ENCODE measurements around the gene NSD2. TPM values are rescaled to one million over a fixed set of nuclear protein-coding genes. Genes with fewer than 3 reads are reported as not detected.
A peak's percentile ranks its signal among the peaks of the same experiment; 100 is the strongest.

Gene NSD2
- polyA plus RNA-seq, 4 donors = 8.4 to 46.4 (median 22.5) TPM

DNA sequence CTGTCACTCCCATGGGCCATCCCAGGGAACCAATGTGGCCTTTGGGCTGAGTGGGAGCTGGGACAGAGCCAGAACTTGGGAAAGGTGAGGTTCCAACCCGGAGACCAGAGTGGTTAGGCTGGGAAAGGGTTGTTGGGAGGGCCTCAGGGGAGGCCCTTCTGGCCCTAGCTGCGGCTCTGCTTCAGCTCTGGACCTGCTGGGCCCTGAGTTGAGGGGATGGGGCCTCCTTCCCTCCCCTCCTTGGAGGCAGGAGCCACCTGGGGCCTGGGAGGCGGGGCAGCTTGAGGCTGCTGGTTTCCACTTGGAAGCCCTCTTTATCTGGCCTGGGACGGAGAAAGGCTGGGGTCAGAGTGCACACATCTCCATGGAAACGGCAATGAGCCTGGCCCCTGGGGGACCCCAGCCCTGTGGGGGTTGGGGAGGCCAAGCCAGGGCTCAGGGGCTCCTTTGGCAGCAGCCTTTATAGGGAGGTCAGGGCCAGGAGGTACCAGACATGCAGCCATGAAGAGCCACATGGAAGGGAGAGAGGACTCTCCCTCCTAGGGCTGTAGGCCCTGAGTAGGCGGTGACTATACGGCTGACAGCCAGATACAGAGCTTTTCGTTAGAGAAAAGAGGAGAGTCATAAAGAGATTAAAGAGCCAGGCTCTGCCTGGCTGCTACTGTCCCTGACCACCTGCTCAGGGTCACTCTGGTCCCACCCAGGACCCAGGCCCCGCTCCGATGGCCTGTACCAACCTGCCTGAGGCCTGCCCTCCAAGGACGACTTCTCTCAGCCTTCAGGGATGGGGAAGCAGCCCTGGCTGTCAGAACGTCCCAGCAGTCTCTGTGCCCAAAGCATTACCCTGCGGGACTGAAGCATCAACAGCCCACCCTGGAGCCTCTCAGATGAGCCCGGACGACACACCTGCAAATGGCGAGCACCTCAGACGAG is 6.9 kb upstream of the NSD2 start:
- DNase-seq (peak in 1 of 2 donors; percentile 67), FAIRE-seq (no peak)
- WGBS, 3 donors = 71 to 78% (median 76%) methylated on average over 16 to 17 of the region's 17 CpGs
- peaks cover 0 to 69% (median 19%) of the 10 kb centered on the region in 3 donors for H3K4me1 ChIP-seq (ENCODE audit: control insufficient read depth in 3 of 3, insufficient read depth in 2 of 3, low read depth in 1 of 3, low read length in 2 of 3)
- peak overlapping the region in 1 of 3 donors; percentile 79 for H3K27ac ChIP-seq (ENCODE audit: low read depth in 1 of 3, low read length in 2 of 3)
- H3K9me3 ChIP-seq (ENCODE audit: control insufficient read depth in 2 of 2, insufficient read depth in 1 of 2, low read depth in 1 of 2, low read length in 1 of 2) = no peaks in the 10 kb centered on the region
- no peak overlapping the region for H3K4me3 ChIP-seq (ENCODE audit: low read depth in 1 of 3, low read length in 3 of 3)
- no peaks in the 10 kb centered on the region for H3K36me3 ChIP-seq (ENCODE audit: control insufficient read depth in 3 of 3, insufficient read depth in 2 of 3, low read depth in 1 of 3, low read length in 3 of 3)
- no peaks in the 10 kb centered on the region for H3K27me3 ChIP-seq (ENCODE audit: control insufficient read depth in 3 of 3, insufficient read depth in 3 of 3, low read length in 3 of 3)

DNA sequence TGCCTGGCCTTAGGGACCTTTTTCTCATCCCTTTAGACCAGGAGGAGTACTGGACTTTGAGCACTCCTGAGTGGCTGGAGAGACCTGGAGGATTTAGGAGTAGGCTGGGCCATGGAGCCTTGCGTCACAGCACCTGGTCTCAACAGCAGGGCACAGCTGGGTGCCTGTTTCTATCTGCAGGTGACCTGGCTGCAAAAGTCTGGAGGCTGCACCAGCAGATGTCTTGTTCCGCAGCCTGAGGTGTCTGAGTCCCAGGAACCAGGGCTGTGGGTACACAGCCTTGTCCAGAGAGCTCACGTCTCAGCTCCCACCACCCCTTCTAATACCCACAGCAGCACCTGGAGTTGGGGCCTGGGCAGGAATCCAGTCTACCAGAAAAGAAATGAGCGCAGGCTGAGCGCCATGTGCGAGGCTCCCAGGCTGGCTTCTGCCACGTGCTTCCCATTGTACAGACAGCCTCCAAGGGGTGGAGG is 5.0 kb upstream of the NSD2 start:
- WGBS, 3 donors = 37 to 60% (median 50%) methylated on average over 7 of the region's 7 CpGs
- H3K4me3 ChIP-seq (ENCODE audit: low read depth in 1 of 3, low read length in 3 of 3) = no peak overlapping the region
- H3K27ac ChIP-seq (ENCODE audit: low read depth in 1 of 3, low read length in 2 of 3) = peak overlapping the region in 2 of 3 donors; percentile 8
- H3K4me1 ChIP-seq (ENCODE audit: control insufficient read depth in 3 of 3, insufficient read depth in 2 of 3, low read depth in 1 of 3, low read length in 2 of 3) = peaks cover 0 to 75% (median 22%) of the 10 kb centered on the region in 3 donors
- no peaks in the 10 kb centered on the region for H3K36me3 ChIP-seq (ENCODE audit: control insufficient read depth in 3 of 3, insufficient read depth in 2 of 3, low read depth in 1 of 3, low read length in 3 of 3)
- FAIRE-seq (no peak), DNase-seq (peak; percentile 43 to 62)
- H3K9me3 ChIP-seq (ENCODE audit: control insufficient read depth in 2 of 2, insufficient read depth in 1 of 2, low read depth in 1 of 2, low read length in 1 of 2) = no peaks in the 10 kb centered on the region
- H3K27me3 ChIP-seq (ENCODE audit: control insufficient read depth in 3 of 3, insufficient read depth in 3 of 3, low read length in 3 of 3) = no peaks in the 10 kb centered on the region

DNA sequence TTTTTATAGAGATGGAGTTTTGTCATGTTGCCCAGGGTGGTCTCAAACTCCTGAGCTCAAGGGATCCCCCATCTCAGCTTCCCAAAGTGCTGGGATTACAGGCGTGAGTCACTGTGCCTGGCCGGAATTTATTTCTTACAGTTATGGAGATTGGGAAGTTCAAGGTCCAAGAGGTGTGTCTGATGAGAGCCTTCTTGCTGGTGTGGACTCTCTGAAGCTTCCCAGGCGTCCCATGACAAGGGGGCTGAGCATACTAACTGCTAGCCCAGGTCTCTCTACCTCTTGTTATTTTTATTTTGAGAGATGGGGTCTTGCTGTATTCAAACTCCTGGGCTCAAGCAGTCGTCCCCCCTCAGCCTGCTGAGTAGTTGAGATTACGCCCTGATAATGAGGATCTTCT is 2.9 kb upstream of the NSD2 start:
- Histone ChIP-seq H3K36me3 (ENCODE audit: control insufficient read depth in 3 of 3, insufficient read depth in 2 of 3, low read depth in 1 of 3, low read length in 3 of 3) (no peaks in the 10 kb centered on the region), H3K4me1 (ENCODE audit: control insufficient read depth in 3 of 3, insufficient read depth in 2 of 3, low read depth in 1 of 3, low read length in 2 of 3) (peaks cover 0 to 70% (median 21%) of the 10 kb centered on the region in 3 donors), H3K27ac (ENCODE audit: low read depth in 1 of 3, low read length in 2 of 3) (peak overlapping the region; percentile 50 to 98 (median 57)), H3K9me3 (ENCODE audit: control insufficient read depth in 2 of 2, insufficient read depth in 1 of 2, low read depth in 1 of 2, low read length in 1 of 2) (no peaks in the 10 kb centered on the region), H3K27me3 (ENCODE audit: control insufficient read depth in 3 of 3, insufficient read depth in 3 of 3, low read length in 3 of 3) (no peaks in the 10 kb centered on the region), H3K4me3 (ENCODE audit: low read depth in 1 of 3, low read length in 3 of 3) (no peak overlapping the region)
- 25 to 50% (median 35%) methylated on average over 5 of the region's 5 CpGs for WGBS, 3 donors
- DNase-seq (peak; percentile 96 to 97), FAIRE-seq (no peak)

DNA sequence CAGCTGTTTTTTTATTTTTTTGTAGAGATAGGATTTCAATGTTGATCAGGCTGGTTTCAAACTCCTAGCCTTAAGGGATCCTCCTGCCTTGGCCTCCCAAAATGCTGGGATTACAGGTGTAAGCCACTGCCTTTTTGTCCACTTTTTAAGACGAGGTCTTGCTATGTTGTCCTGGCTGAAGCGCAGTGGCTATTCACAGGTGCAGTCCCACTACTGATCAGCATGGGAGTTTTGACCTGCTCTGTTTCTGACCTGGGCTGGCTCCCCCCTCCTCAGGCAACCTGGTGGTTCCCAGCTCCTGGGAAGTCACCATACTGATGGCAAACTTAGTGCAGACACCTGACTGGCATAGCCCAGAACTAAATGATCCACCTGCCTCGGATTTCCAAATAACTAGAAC is 2.3 kb upstream of the NSD2 start:
- peaks cover 0 to 69% (median 15%) of the 10 kb centered on the region in 3 donors for H3K4me1 ChIP-seq (ENCODE audit: control insufficient read depth in 3 of 3, insufficient read depth in 2 of 3, low read depth in 1 of 3, low read length in 2 of 3)
- WGBS, 3 donors = 55 to 84% (median 78%) methylated on average over 3 of the region's 3 CpGs
- DNase-seq (no peak), FAIRE-seq (no peak)
- no peaks in the 10 kb centered on the region for H3K9me3 ChIP-seq (ENCODE audit: control insufficient read depth in 2 of 2, insufficient read depth in 1 of 2, low read depth in 1 of 2, low read length in 1 of 2)
- H3K27ac ChIP-seq (ENCODE audit: low read depth in 1 of 3, low read length in 2 of 3) = peak overlapping the region in 2 of 3 donors; percentile 97 to 98
- H3K4me3 ChIP-seq (ENCODE audit: low read depth in 1 of 3, low read length in 3 of 3) = no peak overlapping the region
- H3K36me3 ChIP-seq (ENCODE audit: control insufficient read depth in 3 of 3, insufficient read depth in 2 of 3, low read depth in 1 of 3, low read length in 3 of 3) = no peaks in the 10 kb centered on the region
- H3K27me3 ChIP-seq (ENCODE audit: control insufficient read depth in 3 of 3, insufficient read depth in 3 of 3, low read length in 3 of 3) = no peaks in the 10 kb centered on the region

DNA sequence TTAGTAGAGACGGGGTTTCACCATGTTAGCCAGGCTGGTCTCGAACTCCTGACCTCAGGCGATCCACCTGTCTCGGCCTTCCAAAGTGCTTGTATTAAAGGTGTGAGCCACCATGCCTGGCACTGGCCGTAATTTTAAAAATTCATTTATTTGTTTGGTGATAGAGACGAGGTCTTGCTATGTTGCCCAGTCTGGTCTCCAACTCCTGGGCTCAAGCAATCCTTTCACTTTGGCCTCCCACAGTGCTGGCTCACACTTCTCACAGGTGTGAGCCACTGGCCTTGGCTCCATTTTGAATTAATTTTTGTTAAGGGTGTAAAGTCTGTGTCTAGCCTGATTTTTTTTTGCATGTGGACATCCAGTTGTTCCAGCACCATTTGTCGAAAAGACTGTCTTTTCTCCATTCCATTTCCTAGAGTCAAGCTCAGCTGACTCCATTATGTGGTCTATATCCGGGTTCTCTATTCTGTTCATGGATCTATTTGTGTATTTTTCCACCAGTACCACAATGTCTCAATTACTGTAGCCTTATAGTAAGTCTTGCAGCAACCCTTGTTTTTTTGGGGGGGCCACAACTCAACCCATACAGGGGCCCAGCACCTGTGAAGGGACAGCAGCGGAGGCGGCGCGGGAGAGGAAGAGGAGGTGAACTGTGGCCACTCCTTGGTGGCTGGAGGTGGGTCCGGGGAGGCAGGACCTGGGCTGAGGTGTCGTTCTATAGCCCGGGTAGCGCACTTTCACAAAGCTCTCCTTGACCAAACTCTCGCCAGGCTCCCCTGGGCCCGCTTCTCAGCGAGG is 1.5 kb upstream of the NSD2 start:
- peaks cover 0 to 65% (median 17%) of the 10 kb centered on the region in 3 donors for H3K4me1 ChIP-seq (ENCODE audit: control insufficient read depth in 3 of 3, insufficient read depth in 2 of 3, low read depth in 1 of 3, low read length in 2 of 3)
- H3K27ac ChIP-seq (ENCODE audit: low read depth in 1 of 3, low read length in 2 of 3) = peak overlapping the region; percentile 97 to 100 (median 98)
- peak overlapping the region in 2 of 3 donors; percentile 57 to 100 for H3K4me3 ChIP-seq (ENCODE audit: low read depth in 1 of 3, low read length in 3 of 3)
- H3K36me3 ChIP-seq (ENCODE audit: control insufficient read depth in 3 of 3, insufficient read depth in 2 of 3, low read depth in 1 of 3, low read length in 3 of 3) = no peaks in the 10 kb centered on the region
- H3K9me3 ChIP-seq (ENCODE audit: control insufficient read depth in 2 of 2, insufficient read depth in 1 of 2, low read depth in 1 of 2, low read length in 1 of 2) = no peaks in the 10 kb centered on the region
- WGBS, 3 donors = 32 to 43% (median 34%) methylated on average over 19 of the region's 19 CpGs
- H3K27me3 ChIP-seq (ENCODE audit: control insufficient read depth in 3 of 3, insufficient read depth in 3 of 3, low read length in 3 of 3) = no peaks in the 10 kb centered on the region
- no peak for FAIRE-seq
- no peak for DNase-seq

DNA sequence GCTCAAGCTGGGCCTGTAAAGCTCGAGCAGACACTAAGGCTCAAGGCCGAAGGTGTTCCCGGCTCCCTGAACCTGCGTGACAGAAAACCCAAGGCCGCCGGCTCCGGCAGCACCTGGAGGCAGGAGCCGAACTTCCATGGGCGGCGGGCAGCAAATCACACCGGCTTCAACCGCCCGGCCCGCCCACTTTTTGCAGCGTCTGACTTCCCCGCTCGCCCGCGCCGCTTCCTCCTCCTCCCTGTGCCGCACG is 940 bp upstream of the NSD2 start:
- WGBS, 3 donors = 0 to 1% (median 0%) methylated on average over 17 to 22 of the region's 22 CpGs
- FAIRE-seq (no peak), DNase-seq (peak in 1 of 2 donors; percentile 90)
- H3K4me3 ChIP-seq (ENCODE audit: low read depth in 1 of 3, low read length in 3 of 3) = peak overlapping the region; percentile 43 to 100 (median 57)
- no peaks in the 10 kb centered on the region for H3K27me3 ChIP-seq (ENCODE audit: control insufficient read depth in 3 of 3, insufficient read depth in 3 of 3, low read length in 3 of 3)
- H3K4me1 ChIP-seq (ENCODE audit: control insufficient read depth in 3 of 3, insufficient read depth in 2 of 3, low read depth in 1 of 3, low read length in 2 of 3) = peaks cover 0 to 62% (median 17%) of the 10 kb centered on the region in 3 donors
- no peaks in the 10 kb centered on the region for H3K9me3 ChIP-seq (ENCODE audit: control insufficient read depth in 2 of 2, insufficient read depth in 1 of 2, low read depth in 1 of 2, low read length in 1 of 2)
- H3K27ac ChIP-seq (ENCODE audit: low read depth in 1 of 3, low read length in 2 of 3) = peak overlapping the region; percentile 97 to 100 (median 98)
- H3K36me3 ChIP-seq (ENCODE audit: control insufficient read depth in 3 of 3, insufficient read depth in 2 of 3, low read depth in 1 of 3, low read length in 3 of 3) = no peaks in the 10 kb centered on the region

DNA sequence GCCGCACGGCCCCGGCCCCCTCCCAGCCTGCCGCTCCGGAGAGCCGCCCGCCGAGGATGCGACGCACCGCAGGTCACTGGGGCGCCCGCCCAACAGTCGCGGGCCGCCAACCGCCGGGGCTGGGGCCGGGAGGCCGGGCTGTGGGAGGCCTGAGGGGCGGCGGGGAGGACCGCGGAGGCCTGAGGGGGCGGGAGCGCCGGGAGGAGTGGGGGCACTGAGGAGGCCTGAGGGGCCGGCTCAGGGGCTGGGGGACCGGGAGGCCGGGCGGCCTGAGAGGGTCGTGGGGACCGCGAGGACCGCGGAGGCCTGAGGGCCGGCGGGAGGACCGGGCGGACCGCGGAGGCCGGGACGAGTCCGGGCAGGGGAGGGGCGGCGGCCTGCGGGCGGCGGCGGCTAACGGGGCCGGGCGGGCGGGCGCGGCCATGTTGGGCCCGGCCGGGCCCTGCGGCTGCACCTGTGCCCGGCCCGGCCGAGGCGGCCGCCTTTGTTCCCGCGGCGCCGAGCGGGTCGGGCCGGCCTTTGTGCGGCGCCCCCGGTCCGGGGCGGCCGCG is 353 bp downstream of the NSD2 start:
- Histone ChIP-seq H3K9me3 (ENCODE audit: control insufficient read depth in 2 of 2, insufficient read depth in 1 of 2, low read depth in 1 of 2, low read length in 1 of 2) (no peaks in the 10 kb centered on the region), H3K4me1 (ENCODE audit: control insufficient read depth in 3 of 3, insufficient read depth in 2 of 3, low read depth in 1 of 3, low read length in 2 of 3) (peaks cover 0 to 49% (median 17%) of the 10 kb centered on the region in 3 donors), H3K27ac (ENCODE audit: low read depth in 1 of 3, low read length in 2 of 3) (peak overlapping the region; percentile 53 to 85 (median 70)), H3K4me3 (ENCODE audit: low read depth in 1 of 3, low read length in 3 of 3) (peak overlapping the region; percentile 67 to 100 (median 99)), H3K36me3 (ENCODE audit: control insufficient read depth in 3 of 3, insufficient read depth in 2 of 3, low read depth in 1 of 3, low read length in 3 of 3) (no peaks in the 10 kb centered on the region), H3K27me3 (ENCODE audit: control insufficient read depth in 3 of 3, insufficient read depth in 3 of 3, low read length in 3 of 3) (no peaks in the 10 kb centered on the region)
- 0 to 3% (median 1%) methylated on average over 6 to 79 of the region's 79 CpGs for WGBS, 3 donors
- FAIRE-seq (no peak), DNase-seq (peak in 1 of 2 donors; percentile 75)

DNA sequence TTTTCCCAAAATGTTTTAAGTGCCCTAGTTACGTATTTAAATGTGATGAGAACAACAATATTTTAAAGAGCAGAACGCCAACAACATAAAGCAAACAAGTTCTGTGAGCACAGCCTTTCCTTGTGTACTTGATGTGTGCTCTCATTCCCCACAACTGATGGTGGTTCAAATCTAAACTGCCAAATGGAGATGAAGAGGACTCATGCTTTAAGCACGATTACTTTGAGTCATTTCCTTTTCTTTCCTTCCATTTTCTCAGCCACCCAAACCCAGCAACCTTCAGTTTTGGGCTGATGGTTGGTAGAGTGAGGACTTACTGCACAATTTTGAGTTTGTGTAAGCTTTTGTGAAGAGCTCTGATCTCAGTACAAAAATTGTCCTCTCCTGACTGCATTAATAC is 1.7 kb downstream of the NSD2 start:
- FAIRE-seq (no peak), DNase-seq (no peak)
- Histone ChIP-seq H3K4me3 (ENCODE audit: low read depth in 1 of 3, low read length in 3 of 3) (peak overlapping the region in 1 of 3 donors; percentile 67), H3K27me3 (ENCODE audit: control insufficient read depth in 3 of 3, insufficient read depth in 3 of 3, low read length in 3 of 3) (no peaks in the 10 kb centered on the region), H3K36me3 (ENCODE audit: control insufficient read depth in 3 of 3, insufficient read depth in 2 of 3, low read depth in 1 of 3, low read length in 3 of 3) (peaks cover 0 to 4% (median 0%) of the 10 kb centered on the region in 3 donors), H3K27ac (ENCODE audit: low read depth in 1 of 3, low read length in 2 of 3) (peak overlapping the region; percentile 17 to 60 (median 36)), H3K4me1 (ENCODE audit: control insufficient read depth in 3 of 3, insufficient read depth in 2 of 3, low read depth in 1 of 3, low read length in 2 of 3) (peaks cover 0 to 40% (median 17%) of the 10 kb centered on the region in 3 donors), H3K9me3 (ENCODE audit: control insufficient read depth in 2 of 2, insufficient read depth in 1 of 2, low read depth in 1 of 2, low read length in 1 of 2) (no peaks in the 10 kb centered on the region)
- WGBS, 3 donors = 16 to 38% (median 27%) methylated on average over 3 of the region's 3 CpGs
